Stimulated activated CD4-positive, alpha-beta T cell treated with anti-CD3 and anti-CD28 coated beads, Interleukin-15, amount 100 ng/mL, for 1 hour (primary cell): Measurements from ENCODE around the gene IGF2.
A peak's percentile ranks its signal among the peaks of the same experiment; 100 is the strongest.
"Not testable (repeated sequence)": the region's sequence is repeated elsewhere in the genome, so short reads cannot be mapped to it uniquely, and the experiment has no call there.

Experiments
- DNase-seq, 2 donors: peaks; one replicate each; pipeline ENCODE4 v3.0.0-alpha.2; 2020; ENCODE audit warnings: low read depth in 1 of 2, low spot score in 1 of 2

The IGF2 gene, protein sequence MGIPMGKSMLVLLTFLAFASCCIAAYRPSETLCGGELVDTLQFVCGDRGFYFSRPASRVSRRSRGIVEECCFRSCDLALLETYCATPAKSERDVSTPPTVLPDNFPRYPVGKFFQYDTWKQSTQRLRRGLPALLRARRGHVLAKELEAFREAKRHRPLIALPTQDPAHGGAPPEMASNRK

DNA sequence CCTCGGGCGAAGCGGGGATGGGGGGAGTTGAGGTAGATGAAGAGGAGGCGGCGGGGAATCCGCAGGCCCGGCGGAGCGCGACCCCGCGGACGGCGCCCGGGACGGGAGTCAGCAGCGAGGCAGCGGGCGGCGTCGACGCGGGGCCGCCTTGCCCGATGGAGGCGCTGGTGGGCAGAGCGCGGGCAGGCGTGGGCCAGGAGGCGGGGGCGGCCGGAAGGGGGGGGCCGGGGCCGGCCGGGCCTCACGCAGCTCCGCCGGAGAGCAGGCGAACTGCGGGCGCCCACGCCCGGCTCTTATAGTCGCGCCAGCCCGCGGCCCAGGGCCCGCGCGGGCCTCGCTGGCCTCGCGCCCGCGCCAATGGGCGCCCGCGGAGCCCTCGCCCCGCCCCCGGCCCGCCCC lies at the start of gene IGF2:
Gene IGF2 (minus strand): TSS at position 267 of the 399 bp plus-strand sequence. CDS start 3,866 bp downstream, outside the sequence.
- DNase-seq, result no peak

DNA sequence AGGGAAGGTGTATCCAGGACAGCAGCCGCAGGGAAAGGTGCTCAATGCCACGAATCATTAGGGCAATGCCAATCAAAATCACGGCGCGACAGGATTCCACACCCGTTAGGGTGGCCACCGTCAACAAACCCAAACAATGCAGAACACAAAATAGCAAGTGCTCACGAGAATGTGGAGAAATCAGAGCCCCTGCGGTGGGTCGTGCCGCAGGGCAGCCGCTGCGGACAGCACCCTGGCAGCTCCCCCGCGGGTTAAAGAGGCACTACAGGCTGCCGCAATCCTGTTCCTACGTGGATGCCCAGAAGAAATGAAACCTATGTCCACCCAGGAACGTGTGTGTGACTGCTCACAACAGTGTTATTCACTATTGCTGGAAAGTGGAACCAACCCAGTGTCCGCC lies 49.6 kb upstream of the IGF2 start:
- DNase-seq, result no peak

DNA sequence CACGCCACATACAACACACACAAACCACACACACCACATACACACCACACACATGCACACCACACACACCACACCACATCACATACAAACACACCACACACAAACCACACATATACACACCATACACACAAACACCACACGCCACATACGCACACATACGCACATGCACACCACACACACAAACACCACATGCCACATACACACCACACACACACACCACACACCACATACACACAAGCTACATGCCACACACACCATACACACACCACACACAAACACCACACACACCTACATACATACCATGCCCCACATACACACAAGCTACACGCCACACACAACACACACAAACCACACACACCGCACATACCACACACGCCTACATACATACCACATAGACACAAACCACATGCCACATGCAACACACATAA lies 48.1 kb upstream of the IGF2 start:
- DNase-seq, result no peak

DNA sequence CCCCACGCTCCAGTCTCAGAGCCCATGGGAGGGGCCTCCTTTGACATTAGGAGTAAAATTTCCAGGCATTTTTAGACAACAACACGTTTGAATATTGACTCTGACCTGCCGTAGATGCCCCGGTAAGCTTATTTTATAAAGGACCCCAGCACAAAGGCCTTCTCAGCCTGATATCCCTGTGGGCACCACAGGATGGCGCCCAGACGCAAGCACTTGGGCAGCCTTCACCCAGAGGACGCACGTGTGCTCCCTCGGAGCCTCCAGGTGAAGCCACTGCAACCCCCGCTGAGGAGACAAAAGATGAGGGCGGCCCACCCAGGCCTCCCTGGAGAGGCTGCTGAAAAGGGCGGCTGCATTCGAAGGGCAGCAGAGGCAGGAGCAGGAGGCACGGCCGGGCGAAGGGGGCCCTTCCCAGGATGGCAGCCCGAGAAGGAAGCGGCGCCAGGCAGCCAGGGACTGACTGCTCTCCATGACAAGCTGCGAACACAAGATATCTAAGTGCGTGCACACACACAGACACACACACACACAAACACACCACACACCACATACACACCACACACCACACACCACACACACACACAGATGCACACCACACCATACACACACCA lies 47.6 kb upstream of the IGF2 start:
- peak in 1 of 2 donors; percentile 26 for DNase-seq

- DNase-seq, result no peak
These were observed 46.3 kb upstream of the IGF2 start for GRCh38 chr11:2185324-2186085.

DNA sequence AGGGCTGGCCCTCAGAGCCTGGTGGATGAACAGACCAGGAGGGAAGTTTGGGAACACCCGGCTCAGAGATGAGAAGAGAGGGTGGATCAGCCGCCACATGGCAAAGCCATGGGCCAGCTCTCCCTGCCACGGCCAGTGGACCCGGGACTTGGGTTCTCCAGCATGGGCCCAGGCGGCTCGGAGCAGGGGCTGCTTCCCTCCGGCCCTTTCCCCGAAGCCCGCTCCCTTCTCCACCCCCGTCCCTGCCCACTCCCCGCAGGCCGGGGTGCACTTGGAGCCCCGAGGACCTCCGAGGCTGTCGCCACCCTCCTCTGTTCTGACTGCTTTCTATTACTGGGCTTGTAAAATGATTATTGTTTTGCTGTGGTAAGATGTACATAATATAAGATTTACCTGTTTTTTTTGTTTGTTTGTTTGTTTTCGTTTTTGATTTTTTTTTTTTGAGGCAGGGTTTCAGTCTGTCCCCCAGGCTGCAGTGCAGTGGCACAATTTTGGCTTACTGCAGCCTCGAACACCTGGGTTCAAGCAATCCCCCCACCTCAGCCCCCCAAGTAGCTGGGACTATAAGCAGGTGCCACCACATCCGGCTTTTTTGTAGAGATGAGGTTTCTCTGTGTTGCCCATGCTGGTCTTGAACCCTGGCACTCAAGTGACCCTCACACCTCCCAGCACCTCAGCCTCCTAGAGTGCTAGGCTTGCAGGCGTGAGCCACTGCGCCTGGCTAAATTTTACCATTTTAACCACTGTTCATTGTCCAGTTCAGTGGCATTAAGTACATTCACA lies 43.7 kb upstream of the IGF2 start:
- DNase-seq, result no peak

DNA sequence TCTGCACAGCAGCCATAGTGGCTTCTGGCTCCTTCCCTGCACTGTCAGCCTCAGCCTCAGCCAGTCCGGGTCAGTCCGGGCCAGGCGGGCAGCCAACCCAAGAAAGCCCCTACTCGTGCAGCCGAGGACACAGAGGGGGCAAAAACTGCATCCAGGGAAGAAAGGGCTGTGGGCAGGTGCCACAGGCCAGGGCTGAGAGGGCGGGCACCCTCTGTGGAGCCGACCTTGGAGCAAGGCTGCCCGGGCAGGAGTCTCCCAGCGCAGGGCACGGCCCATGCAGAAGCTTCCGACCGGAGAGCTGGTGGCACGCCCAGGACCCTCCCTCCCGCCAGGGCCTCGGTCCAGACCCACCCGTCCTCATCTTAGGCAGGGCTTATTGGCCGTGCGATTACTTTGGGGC lies 42.9 kb upstream of the IGF2 start:
- DNase-seq, result no peak

DNA sequence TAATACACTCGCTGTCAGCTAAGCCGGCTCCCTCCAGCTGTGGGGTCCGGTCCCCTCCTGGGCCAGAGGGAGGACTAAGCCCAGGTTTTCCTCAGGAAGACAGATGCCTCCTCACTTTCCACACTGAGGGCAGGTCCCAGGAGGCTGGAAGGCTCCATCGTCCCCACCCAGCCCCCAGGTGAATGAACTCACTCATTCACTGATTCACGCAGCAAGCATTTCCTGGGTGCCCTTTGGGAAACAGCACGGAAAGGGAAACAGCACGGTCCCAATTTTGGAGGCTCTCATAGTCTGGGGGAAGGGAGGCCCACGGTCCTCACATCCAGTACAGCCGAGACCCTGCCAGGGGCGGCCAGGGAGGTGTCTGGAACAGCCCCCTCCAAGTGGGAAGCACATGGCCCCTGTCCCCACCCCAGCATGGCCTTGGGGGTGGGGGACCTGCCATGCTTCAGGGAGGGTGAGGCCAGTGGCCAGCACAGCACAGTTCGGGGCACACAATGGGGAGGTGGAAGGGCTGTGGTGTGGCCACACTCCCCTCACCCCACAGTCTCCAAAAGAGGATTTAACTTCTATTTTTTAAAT lies 41.7 kb upstream of the IGF2 start:
- DNase-seq, result no peak

DNA sequence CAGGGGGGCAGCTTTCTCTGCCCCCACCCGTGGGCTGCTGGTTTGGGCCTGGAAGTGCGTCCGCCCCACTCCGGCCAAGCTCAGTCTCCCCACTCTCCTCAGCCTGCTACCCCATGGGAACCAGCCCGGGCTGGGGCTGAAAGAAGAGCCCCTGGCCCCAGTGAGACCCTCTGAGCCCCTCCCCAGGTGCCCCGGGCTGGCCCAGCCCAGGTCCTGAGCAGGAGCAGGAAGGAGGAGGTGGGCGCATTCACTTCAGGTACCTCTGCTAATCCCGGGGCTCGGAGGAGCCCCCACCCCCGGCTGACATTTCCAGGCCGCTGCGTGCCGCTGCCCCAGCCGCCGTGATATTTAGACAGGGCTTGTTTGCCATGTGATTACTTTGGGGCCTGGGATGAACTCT lies 41.2 kb upstream of the IGF2 start:
- DNase-seq, result no peak

DNA sequence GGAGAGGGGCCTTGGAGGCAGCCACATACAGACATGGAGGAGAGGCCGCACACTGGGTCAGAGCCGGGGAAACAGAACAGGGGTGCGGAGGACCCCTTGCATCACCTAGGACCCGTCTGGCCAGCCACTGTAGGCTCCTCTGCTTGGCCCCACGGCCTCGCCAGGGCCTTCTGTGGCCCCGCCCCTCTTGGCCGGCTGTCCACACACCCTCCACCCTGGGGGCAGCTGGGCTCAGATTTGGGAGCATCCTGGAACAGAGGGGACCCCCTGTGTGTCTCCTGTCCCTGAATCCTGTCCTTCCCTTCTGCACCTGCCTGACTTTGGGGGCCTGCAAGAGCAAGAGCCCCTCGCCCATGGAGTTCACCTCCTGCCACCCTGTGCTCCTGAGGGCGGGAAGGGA lies 40.3 kb upstream of the IGF2 start:
- DNase-seq, result no peak

GRCh38 chr11:2178906-2179494 lies 39.8 kb upstream of the IGF2 start:
- no peak for DNase-seq

- not testable (repeated sequence) for DNase-seq
These were observed 39.0 kb upstream of the IGF2 start for GRCh38 chr11:2178055-2178773.

DNA sequence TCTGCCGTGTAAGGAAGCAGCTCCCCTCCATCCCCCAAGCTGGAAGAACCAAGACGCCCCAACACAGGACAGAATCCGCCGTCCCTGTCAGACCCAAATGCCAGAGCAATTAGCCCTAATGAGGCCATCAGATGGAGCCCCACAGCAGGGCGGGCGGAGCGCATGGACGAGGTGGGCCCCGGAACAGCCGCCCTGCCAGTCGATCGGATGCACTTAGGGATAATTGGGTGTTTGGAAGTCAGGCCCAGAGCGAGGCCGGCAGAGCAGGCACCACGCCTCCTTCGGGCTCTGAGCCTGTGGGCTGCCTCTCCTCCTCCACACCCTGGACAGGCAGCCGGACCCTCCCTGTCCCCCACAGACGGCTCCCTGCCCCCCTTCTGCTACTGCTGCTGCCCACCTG lies 37.9 kb upstream of the IGF2 start:
- DNase-seq, result no peak

DNA sequence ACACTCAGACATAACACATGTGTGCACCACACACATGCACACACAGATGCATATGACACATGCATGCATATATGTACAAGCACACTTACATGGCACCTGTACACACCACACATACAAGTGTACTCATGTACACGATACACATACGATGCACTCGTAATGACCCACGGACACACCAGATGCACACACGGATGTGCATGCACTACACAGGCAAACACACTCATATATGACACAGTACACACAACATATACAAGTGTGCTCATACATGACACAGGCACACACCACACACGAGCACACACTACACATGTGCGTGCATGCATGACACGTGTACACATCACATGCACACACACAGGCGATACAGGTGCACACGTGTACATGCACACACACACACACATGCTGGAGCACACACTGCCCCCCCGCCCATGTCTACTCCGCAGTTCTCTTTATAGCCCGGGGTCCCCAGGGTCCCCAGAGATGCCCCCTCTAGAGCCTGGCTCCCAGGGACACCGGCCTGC lies 37.3 kb upstream of the IGF2 start:
- no peak for DNase-seq

GRCh38 chr11:2175659-2176058 lies 36.5 kb upstream of the IGF2 start:
- DNase-seq, result no peak

- no peak for DNase-seq
These were observed 35.2 kb upstream of the IGF2 start for GRCh38 chr11:2174361-2174760.

DNA sequence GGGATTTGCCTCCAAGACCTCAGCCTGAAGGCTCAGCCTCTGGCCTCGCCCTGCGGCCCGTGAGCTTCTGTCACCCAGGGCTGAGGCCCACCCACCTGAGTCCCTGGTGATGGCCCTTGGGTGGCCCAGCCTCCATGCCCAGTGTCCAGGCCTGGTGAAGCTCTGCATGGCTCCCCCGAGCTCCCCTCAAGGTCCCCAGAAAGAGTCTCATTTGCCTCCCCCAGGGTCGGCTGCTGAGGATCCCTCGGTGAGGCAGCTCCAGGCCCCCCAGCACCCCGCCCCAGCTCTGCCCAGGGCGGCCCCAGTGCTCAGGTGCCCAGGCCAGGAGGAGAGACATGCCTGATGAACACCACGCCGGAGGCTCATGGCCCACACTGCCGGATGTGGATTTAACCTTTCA lies 34.6 kb upstream of the IGF2 start:
- no peak for DNase-seq

GRCh38 chr11:2173150-2173693 lies 34.0 kb upstream of the IGF2 start:
- no peak for DNase-seq

GRCh38 chr11:2172676-2173075 lies 33.5 kb upstream of the IGF2 start:
- DNase-seq, result no peak

GRCh38 chr11:2171591-2172003 lies 32.4 kb upstream of the IGF2 start, which contains the start of gene TH:
Gene TH, minus strand, starts transcription at chr11:2171815. Its CDS starts 29 bp downstream, at chr11:2171786.
- DNase-seq, result no peak
